Body of pancreas (tissue), 4 donors: ENCODE measurements around the gene ZNF488.

Experiments
- CTCF ChIP-seq, 7 experiments: fragments of 450-650 bp in 4 of 7; fragments of 200-600 bp in 3 of 7; sonication (generic) in 3 of 7; IDR thresholded peaks; one replicate each; pipeline ENCODE4 v1.5.1; 2016 to 2019; ENCODE audit warnings: antibody characterized with exemption in 7 of 7
- POLR2A ChIP-seq, 3 donors: fragments of 450-650 bp; IDR thresholded peaks; one replicate each; pipeline ENCODE4 v1.6.1; 2016; ENCODE audit warnings: antibody characterized with exemption in 3 of 3, mild to moderate bottlenecking in 2 of 3

GRCh38 chr10:47323087-47323486 lies 61.0 kb downstream of the ZNF488 start:
- TF ChIP-seq CTCF (IDR thresholded peaks at IDR 0.05) (no peak), POLR2A (IDR thresholded peaks at IDR 0.05) (no peak)
